NT2/D1 (cell line): Measurements from ENCODE around the gene PNO1.

Experiments used
- SUZ12 ChIP-seq: IDR thresholded peaks from 2 replicates; pipeline ENCODE4 v1.6.1; 2011; ENCODE audit not compliant: insufficient read length, insufficient read depth; ENCODE audit errors: extremely low read depth
- ZNF274 ChIP-seq: IDR thresholded peaks from 2 replicates; pipeline ENCODE4 v1.6.1; 2011; ENCODE audit warnings: mild to moderate bottlenecking, low read depth, low read length

DNA sequence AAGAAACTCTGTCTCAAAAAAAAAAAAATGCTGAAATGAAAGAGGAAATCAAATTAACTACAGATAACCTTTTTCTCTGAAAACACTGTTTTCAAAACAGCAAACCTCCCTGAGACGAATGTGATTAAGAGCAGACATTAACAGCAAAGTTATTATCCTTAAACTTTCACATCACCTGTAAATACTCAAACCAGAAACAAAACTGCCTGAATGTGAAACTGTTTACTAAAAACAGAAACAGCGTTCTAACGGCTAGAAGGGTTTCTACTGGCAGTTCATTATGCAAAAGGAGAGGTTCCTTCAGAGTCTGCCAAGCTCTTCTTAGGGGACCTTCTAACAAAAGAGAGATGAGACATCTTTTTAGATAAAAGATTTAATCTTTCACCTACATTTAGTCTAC, 45.9 kb downstream of the PNO1 start:
- TF ChIP-seq SUZ12: no peak
- no peak for TF ChIP-seq ZNF274
